ENCODE measurements around the gene DIS3L2.

The DIS3L2 gene

GRCh38 chr2:232200195-232200594, 238.7 kb downstream of the DIS3L2 start:
- no peak for DNase-seq

- no peak for DNase-seq
Measured at GRCh38 chr2:232203166-232203891, 241.8 kb downstream of the DIS3L2 start.

GRCh38 chr2:232203936-232204335, 242.4 kb downstream of the DIS3L2 start:
- DNase-seq: no peak

- DNase-seq: no peak
Measured at GRCh38 chr2:232204457-232204931, 243.0 kb downstream of the DIS3L2 start.

GRCh38 chr2:232207174-232207573, 245.7 kb downstream of the DIS3L2 start:
- DNase-seq: no peak

GRCh38 chr2:232210306-232210705, 248.8 kb downstream of the DIS3L2 start:
- DNase-seq: no peak

- DNase-seq: no peak
Measured at GRCh38 chr2:232211743-232212686, 250.5 kb downstream of the DIS3L2 start.

GRCh38 chr2:232213176-232213575, 251.7 kb downstream of the DIS3L2 start:
- DNase-seq: no peak

- no peak for DNase-seq
Measured at GRCh38 chr2:232214053-232214452, 252.5 kb downstream of the DIS3L2 start.

- DNase-seq: no peak
Measured at GRCh38 chr2:232216028-232216427, 254.5 kb downstream of the DIS3L2 start.

- no peak for DNase-seq
Measured at GRCh38 chr2:232218778-232219495, 257.4 kb downstream of the DIS3L2 start.

- DNase-seq: no peak
Measured at GRCh38 chr2:232219496-232219870, 258.0 kb downstream of the DIS3L2 start.

- DNase-seq: no peak
Measured at GRCh38 chr2:232219932-232220331, 258.4 kb downstream of the DIS3L2 start.

GRCh38 chr2:232225429-232225828, 263.9 kb downstream of the DIS3L2 start:
- DNase-seq: no peak

GRCh38 chr2:232225895-232226294, 264.4 kb downstream of the DIS3L2 start:
- no peak for DNase-seq

GRCh38 chr2:232228332-232228731, 266.8 kb downstream of the DIS3L2 start:
- no peak for DNase-seq

GRCh38 chr2:232228971-232229894, 267.7 kb downstream of the DIS3L2 start:
- DNase-seq: no peak

GRCh38 chr2:232229911-232230310, 268.4 kb downstream of the DIS3L2 start:
- no peak for DNase-seq

GRCh38 chr2:232230560-232230959, 269.0 kb downstream of the DIS3L2 start:
- peak; percentile 49 for DNase-seq

GRCh38 chr2:232231554-232231953, 270.0 kb downstream of the DIS3L2 start:
- DNase-seq: no peak

GRCh38 chr2:232232915-232233314, 271.4 kb downstream of the DIS3L2 start:
- no peak for DNase-seq

Measured in hematopoietic multipotent progenitor cell treated with erythropoietin and hydrocortisone succinate and interleukin-3 and kit ligand, for 8 days (in vitro differentiated cells).